Astrocyte of the spinal cord (primary cell): ENCODE measurements around the gene MARCHF6.
"Not testable (repeated sequence)": the region's sequence is repeated elsewhere in the genome, so short reads cannot be mapped to it uniquely, and the experiment has no call there.

Experiments
- DNase-seq: peaks from one replicate; pipeline ENCODE4 v3.0.0; 2011; ENCODE audit warnings: low read depth, low spot score
- H3K4me3 ChIP-seq: 2 replicates; pipeline ENCODE4 v1.5.1; 2011; ENCODE audit warnings: low read depth, mild to moderate bottlenecking, low read length, moderate library complexity
- CTCF ChIP-seq: IDR thresholded peaks from 2 replicates; pipeline ENCODE4 v1.5.1; 2012; ENCODE audit warnings: low read depth, mild to moderate bottlenecking, low read length, inconsistent platforms
- in situ Hi-C: cut with HindIII; loops from 2 replicates; pipeline ENCODE4 v1.10.0; 2017; ENCODE audit warnings: low sequenced_read_pairs

Gene MARCHF6

DNA sequence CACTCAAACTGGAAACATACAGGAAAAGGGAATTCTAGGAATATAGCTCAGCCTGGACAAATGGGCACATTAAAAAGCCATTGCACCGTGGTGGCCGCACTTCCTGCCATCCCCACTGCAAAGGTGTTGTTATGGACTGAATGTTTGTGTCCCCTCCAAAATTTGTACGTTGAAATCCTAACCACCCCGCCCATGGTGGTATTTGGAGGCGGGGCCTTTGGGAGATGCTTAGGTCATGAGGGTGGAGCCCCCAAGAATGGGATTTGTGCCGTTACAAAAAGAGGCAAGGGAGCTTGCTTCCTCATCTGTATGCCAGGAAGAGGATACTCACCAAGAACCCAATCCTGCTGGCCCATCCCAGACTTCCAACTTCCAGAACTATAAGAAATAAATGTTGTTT, 44.7 kb upstream of the MARCHF6 start:
- H3K4me3 ChIP-seq: no peak overlapping the region
- in situ Hi-C loops: no loop called here
- no peak for TF ChIP-seq CTCF
- no peak for DNase-seq

GRCh38 chr5:10310066-10310779, 43.3 kb upstream of the MARCHF6 start:
- in situ Hi-C loops: no loop called here
- TF ChIP-seq CTCF: no peak
- no peak overlapping the region for H3K4me3 ChIP-seq
- peak; percentile 79 for DNase-seq

DNA sequence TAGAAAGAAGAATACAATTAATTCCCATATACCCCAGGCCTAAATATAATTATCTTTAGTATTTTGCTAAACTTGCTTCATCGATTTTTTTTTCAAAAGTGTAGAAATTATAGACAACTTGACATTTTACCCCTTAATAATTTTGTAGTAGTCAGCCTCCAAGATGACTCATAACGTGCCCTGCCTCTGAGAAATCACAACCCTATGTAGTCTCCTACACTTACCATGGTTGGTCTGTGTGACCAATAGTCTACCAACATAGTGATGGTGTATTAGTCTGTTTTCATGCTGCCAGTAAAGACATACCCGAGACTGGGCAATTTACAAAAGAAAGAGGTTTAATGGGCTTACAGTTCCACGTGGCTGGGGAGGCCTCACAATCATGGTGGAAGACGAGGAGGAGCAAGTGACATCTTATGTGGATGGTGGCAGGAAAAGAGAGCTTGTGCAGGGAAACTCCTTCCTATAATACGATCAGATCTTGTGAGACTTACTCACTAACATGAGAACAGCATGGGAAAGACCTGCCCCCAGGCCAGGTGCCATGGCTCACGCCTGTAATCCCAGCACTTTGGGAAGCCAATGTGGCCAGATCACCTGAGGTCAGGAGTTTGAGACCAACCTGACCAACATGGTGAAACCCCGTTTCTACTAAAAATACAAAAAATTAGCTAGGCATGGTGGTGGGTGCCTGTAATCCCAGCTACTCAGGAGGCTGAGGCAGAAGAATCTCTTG, 42.5 kb upstream of the MARCHF6 start:
- H3K4me3 ChIP-seq, in situ Hi-C loops: not testable (repeated sequence)
- DNase-seq: peak; percentile 41

DNA sequence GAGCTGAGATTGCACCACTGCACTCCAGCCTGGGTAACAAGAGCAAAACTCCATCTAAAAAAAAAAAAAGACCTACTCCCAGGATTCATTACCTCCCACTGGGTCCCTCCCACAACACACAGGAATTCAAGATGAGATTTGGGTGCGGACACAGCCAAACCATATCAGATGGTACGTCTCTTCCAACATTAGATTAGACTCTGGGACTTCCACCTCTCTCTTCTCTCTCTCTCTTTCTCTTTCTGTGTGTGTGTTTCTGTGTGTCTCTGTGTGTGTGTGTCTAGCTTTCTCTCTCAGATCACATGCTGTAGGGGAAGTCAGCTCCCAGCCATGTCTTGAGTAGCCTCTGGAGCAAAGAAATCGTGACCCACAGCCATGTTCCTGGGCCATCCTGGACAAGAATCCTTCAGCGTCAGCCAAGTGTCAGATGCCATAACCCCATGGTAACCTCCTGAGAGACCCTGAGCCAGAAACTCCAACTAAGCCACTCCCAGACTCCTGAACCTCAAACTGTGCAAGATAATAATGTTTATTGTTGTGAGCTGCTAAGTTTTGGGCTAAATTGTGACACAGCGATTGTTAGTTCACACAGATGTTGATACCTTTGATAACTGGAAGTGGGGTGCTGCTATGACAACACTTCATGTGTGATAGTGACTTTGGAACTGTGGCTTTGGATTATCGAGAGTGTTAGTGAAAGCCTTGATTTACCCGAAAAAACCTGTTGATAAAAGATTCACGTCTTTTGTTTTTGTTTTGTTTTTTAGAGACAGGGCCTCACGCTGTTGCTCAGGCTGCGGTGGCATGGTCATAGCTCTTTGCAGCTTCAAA, 41.7 kb upstream of the MARCHF6 start:
- in situ Hi-C loops: no loop called here
- TF ChIP-seq CTCF: no peak

GRCh38 chr5:10315201-10315600, 38.3 kb upstream of the MARCHF6 start:
- no peak for TF ChIP-seq CTCF
- DNase-seq: no peak
- no peak overlapping the region for H3K4me3 ChIP-seq
- in situ Hi-C loops: no loop called here

More for the DNA sequence above, 41.7 kb upstream of the MARCHF6 start:
- DNase-seq: no peak
- H3K4me3 ChIP-seq: no peak overlapping the region

GRCh38 chr5:10315824-10316509, 37.5 kb upstream of the MARCHF6 start:
- in situ Hi-C loops: no loop called here
- DNase-seq: no peak
- no peak for TF ChIP-seq CTCF
- H3K4me3 ChIP-seq: no peak overlapping the region
